ENCODE measurements around the gene CDC27.
A peak's percentile ranks its signal among the peaks of the same experiment; 100 is the strongest.
"Not testable (repeated sequence)": the region's sequence is repeated elsewhere in the genome, so short reads cannot be mapped to it uniquely, and the experiment has no call there.

The CDC27 gene

GRCh38 chr17:47189732-47190237, 690 bp upstream of the CDC27 start:
- intact Hi-C loops (cut with DNase I; ENCODE audit: low total_unique reads): no loop called here
- Histone ChIP-seq H3K4me3 (peak overlapping the region; percentile 80 to 85), H3K4me1 (peaks cover 0 to 34% (median 25%) of the 10 kb centered on the region in 4 donors), H3K27me3 (no peaks in the 10 kb centered on the region), H3K36me3 (no peaks in the 10 kb centered on the region), H3K9me3 (no peaks in the 10 kb centered on the region), H3K27ac (peak overlapping the region; percentile 97)
- no peak for DNase-seq
- no peak for TF ChIP-seq CTCF (IDR thresholded peaks at IDR 0.05)

- Histone ChIP-seq H3K4me3 (peak overlapping the region; percentile 80 to 85), H3K36me3 (no peaks in the 10 kb centered on the region), H3K4me1 (peaks cover 0 to 48% (median 25%) of the 10 kb centered on the region in 4 donors), H3K9me3 (no peaks in the 10 kb centered on the region), H3K27ac (peak overlapping the region; percentile 97), H3K27me3 (no peaks in the 10 kb centered on the region)
- no peak for TF ChIP-seq CTCF (IDR thresholded peaks at IDR 0.05)
- intact Hi-C loops (cut with DNase I; ENCODE audit: low total_unique reads): no loop called here
- DNase-seq: no peak
These were observed 722 bp downstream of the CDC27 start for GRCh38 chr17:47188271-47188875.

- H3K9me3 ChIP-seq: no peaks in the 10 kb centered on the region
- H3K27ac ChIP-seq: no peak overlapping the region
- no peak for DNase-seq
- intact Hi-C loops (cut with DNase I; ENCODE audit: low total_unique reads): no loop called here
- no peak for TF ChIP-seq CTCF (IDR thresholded peaks at IDR 0.05)
- H3K36me3 ChIP-seq: peaks cover 4 to 10% (median 10%) of the 10 kb centered on the region in 3 donors
- no peaks in the 10 kb centered on the region for H3K27me3 ChIP-seq
- H3K4me1 ChIP-seq: peaks cover 0 to 69% (median 36%) of the 10 kb centered on the region in 4 donors
- H3K4me3 ChIP-seq: no peak overlapping the region
These were observed 4.4 kb downstream of the CDC27 start for GRCh38 chr17:47184681-47185080.

GRCh38 chr17:47180988-47181387, 8.1 kb downstream of the CDC27 start:
- H3K27me3 ChIP-seq; H3K4me3 ChIP-seq; intact Hi-C loops (cut with DNase I; ENCODE audit: low total_unique reads); H3K27ac ChIP-seq; DNase-seq; H3K9me3 ChIP-seq: not testable (repeated sequence)
- Histone ChIP-seq H3K36me3 (peaks cover 6 to 33% (median 32%) of the 10 kb centered on the region in 3 donors), H3K4me1 (peaks cover 0 to 71% (median 25%) of the 10 kb centered on the region in 4 donors)

GRCh38 chr17:47180337-47180736, 8.8 kb downstream of the CDC27 start:
- no peak for TF ChIP-seq CTCF (IDR thresholded peaks at IDR 0.05)
- Histone ChIP-seq H3K4me1 (peaks cover 0 to 65% (median 19%) of the 10 kb centered on the region in 4 donors), H3K27ac (no peak overlapping the region), H3K9me3 (no peaks in the 10 kb centered on the region), H3K4me3 (no peak overlapping the region), H3K36me3 (peaks cover 6 to 38% (median 38%) of the 10 kb centered on the region in 3 donors), H3K27me3 (no peaks in the 10 kb centered on the region)
- intact Hi-C loops (cut with DNase I; ENCODE audit: low total_unique reads): no loop called here
- no peak for DNase-seq

- peaks cover 7 to 48% (median 42%) of the 10 kb centered on the region in 3 donors for H3K36me3 ChIP-seq
- intact Hi-C loops (cut with DNase I; ENCODE audit: low total_unique reads): no loop called here
These were observed 10.0 kb downstream of the CDC27 start for GRCh38 chr17:47179141-47179540.

More at GRCh38 chr17:47179141-47179540, 10.0 kb downstream of the CDC27 start:
- no peaks in the 10 kb centered on the region for H3K9me3 ChIP-seq
- no peak overlapping the region for H3K4me3 ChIP-seq
- no peak for TF ChIP-seq CTCF (IDR thresholded peaks at IDR 0.05)
- peaks cover 0 to 53% (median 18%) of the 10 kb centered on the region in 4 donors for H3K4me1 ChIP-seq
- no peaks in the 10 kb centered on the region for H3K27me3 ChIP-seq
- no peak for DNase-seq
- no peak overlapping the region for H3K27ac ChIP-seq
